Mesendoderm (in vitro differentiated cells): Measurements from ENCODE around the gene PSMC6.
A peak's percentile ranks its signal among the peaks of the same experiment; 100 is the strongest.
"Not testable (repeated sequence)": the region's sequence is repeated elsewhere in the genome, so short reads cannot be mapped to it uniquely, and the experiment has no call there.

Experiments
- DNase-seq: peaks from one replicate; pipeline ENCODE4 v3.0.0; 2013
- H2AK5ac ChIP-seq: 2 replicates; pipeline ENCODE4 v1.6.1; 2013; ENCODE audit warnings: low read length, inconsistent platforms
- H2BK120ac ChIP-seq: 2 replicates; pipeline ENCODE4 v1.6.1; 2013; ENCODE audit warnings: low read depth, mild to moderate bottlenecking, low read length, moderate library complexity, mixed read lengths
- H2BK15ac ChIP-seq: replicated peaks from 2 replicates; pipeline ENCODE4 v1.6.1; 2013; ENCODE audit warnings: low read depth, mild to moderate bottlenecking, moderate library complexity
- H2BK5ac ChIP-seq: 2 replicates; pipeline ENCODE4 v1.6.1; 2013; ENCODE audit warnings: low read length, inconsistent platforms
- H3K18ac ChIP-seq: 2 replicates; pipeline ENCODE4 v1.6.1; 2013; ENCODE audit warnings: mild to moderate bottlenecking, low read length, mixed read lengths
- H3K23ac ChIP-seq: one replicate; pipeline ENCODE4 v1.6.1; 2013; ENCODE audit warnings: low read length
- H3K27ac ChIP-seq: 2 replicates; pipeline ENCODE4 v1.5.1; 2013; ENCODE audit warnings: low read depth, mild to moderate bottlenecking, inconsistent platforms, low read length, moderate library complexity
- H3K27me3 ChIP-seq: 2 replicates; pipeline ENCODE4 v1.6.1; 2013; ENCODE audit warnings: low read length, control low read depth, mild to moderate bottlenecking, inconsistent platforms; ENCODE audit not compliant: insufficient read depth, poor library complexity
- H3K36me3 ChIP-seq: 2 replicates; pipeline ENCODE4 v1.6.1; 2013; ENCODE audit warnings: low read length, inconsistent platforms; ENCODE audit not compliant: control insufficient read depth, insufficient read depth
- H3K4ac ChIP-seq: one replicate; pipeline ENCODE4 v1.6.1; 2013; ENCODE audit warnings: low read depth, mild to moderate bottlenecking, low read length, moderate library complexity
- H3K4me1 ChIP-seq: 2 replicates; pipeline ENCODE4 v1.6.1; 2013; ENCODE audit warnings: low read depth, low read length, inconsistent platforms; ENCODE audit not compliant: control insufficient read depth
- H3K4me2 ChIP-seq: 2 replicates; pipeline ENCODE4 v1.6.1; 2013; ENCODE audit warnings: low read length
- H3K4me3 ChIP-seq: 2 replicates; pipeline ENCODE4 v1.5.1; 2013; ENCODE audit warnings: mild to moderate bottlenecking, low read length
- H3K56ac ChIP-seq: one replicate; pipeline ENCODE4 v1.6.1; 2013; ENCODE audit warnings: low read length
- H3K79me1 ChIP-seq: 2 replicates; pipeline ENCODE4 v1.6.1; 2013; ENCODE audit warnings: low read length, inconsistent platforms
- H3K79me2 ChIP-seq: 2 replicates; pipeline ENCODE4 v1.6.1; 2013; ENCODE audit warnings: mild to moderate bottlenecking, low read length; ENCODE audit not compliant: control insufficient read depth, insufficient read depth
- H3K9ac ChIP-seq: 2 replicates; pipeline ENCODE4 v1.6.1; 2013; ENCODE audit warnings: low read length, inconsistent platforms
- H4K5ac ChIP-seq: one replicate; pipeline ENCODE4 v1.6.1; 2013; ENCODE audit warnings: low read length
- H4K8ac ChIP-seq: one replicate; pipeline ENCODE4 v1.6.1; 2013; ENCODE audit warnings: low read depth, mild to moderate bottlenecking, control low read depth, low read length, moderate library complexity
- WGBS: extraction: QIAGEN DNeasy Blood & Tissue Kit; methylation state at CpG from one replicate; pipeline ENCODE4 v1.1.7; 2013; ENCODE audit warnings: low lambda C conversion rate, missing lambda C conversion rate; ENCODE audit not compliant: insufficient coverage; ENCODE audit errors: extremely low coverage; 5-methylcytosine and 5-hydroxymethylcytosine counted together

The PSMC6 gene

GRCh38 chr14:52723514-52724359 is 16.7 kb downstream of the PSMC6 start:
- Histone ChIP-seq H2BK5ac (no peak overlapping the region), H4K8ac (no peak overlapping the region), H3K23ac (no peak overlapping the region), H3K79me1 (no peaks in the 10 kb centered on the region), H3K4me3 (no peak overlapping the region), H3K27me3 (no peaks in the 10 kb centered on the region), H3K4me1 (no peaks in the 10 kb centered on the region), H3K56ac (no peak overlapping the region), H3K4me2 (no peak overlapping the region), H3K18ac (no peak overlapping the region), H3K27ac (no peak overlapping the region), H3K36me3 (peaks cover 6% of the 10 kb centered on the region), H3K9ac (no peak overlapping the region), H2BK15ac (no peak overlapping the region), H4K5ac (no peak overlapping the region), H2BK120ac (no peak overlapping the region), H2AK5ac (no peak overlapping the region), H3K4ac (no peak overlapping the region), H3K79me2 (no peaks in the 10 kb centered on the region)
- no peak for DNase-seq
- WGBS: no CpG with 5 or more reads among the region's 4 CpGs

- Histone ChIP-seq H3K27me3 (no peaks in the 10 kb centered on the region), H3K4me3 (no peak overlapping the region), H3K9ac (no peak overlapping the region), H3K18ac (no peak overlapping the region), H3K56ac (no peak overlapping the region), H2BK15ac (no peak overlapping the region), H3K23ac (no peak overlapping the region), H3K79me1 (no peaks in the 10 kb centered on the region), H3K4ac (no peak overlapping the region), H3K4me1 (no peaks in the 10 kb centered on the region), H4K8ac (no peak overlapping the region), H4K5ac (no peak overlapping the region), H3K27ac (no peak overlapping the region), H2BK120ac (no peak overlapping the region), H2AK5ac (no peak overlapping the region), H3K36me3 (peaks cover 6% of the 10 kb centered on the region), H3K4me2 (no peak overlapping the region), H3K79me2 (no peaks in the 10 kb centered on the region), H2BK5ac (no peak overlapping the region)
- peak; percentile 53 for DNase-seq
These were observed 17.3 kb downstream of the PSMC6 start for GRCh38 chr14:52724360-52724644.

- not testable (repeated sequence) for H3K79me1 ChIP-seq, H3K23ac ChIP-seq, H3K27ac ChIP-seq, H2BK120ac ChIP-seq, H4K8ac ChIP-seq, H2AK5ac ChIP-seq, H3K4me1 ChIP-seq, H4K5ac ChIP-seq, H2BK5ac ChIP-seq, H3K4me2 ChIP-seq, H3K4ac ChIP-seq, H3K56ac ChIP-seq, DNase-seq, H3K18ac ChIP-seq, H3K27me3 ChIP-seq, H3K4me3 ChIP-seq, H2BK15ac ChIP-seq, H3K9ac ChIP-seq, H3K36me3 ChIP-seq
- WGBS: no CpG with 5 or more reads among the region's 2 CpGs
- H3K79me2 ChIP-seq: peaks cover 17% of the 10 kb centered on the region
These were observed 20.5 kb downstream of the PSMC6 start for GRCh38 chr14:52727509-52727908.

- H4K5ac ChIP-seq, H2BK120ac ChIP-seq, H2BK5ac ChIP-seq, H3K79me1 ChIP-seq, H3K4me3 ChIP-seq, H3K36me3 ChIP-seq, H3K4ac ChIP-seq, H2BK15ac ChIP-seq, H3K23ac ChIP-seq, H3K4me1 ChIP-seq, H3K18ac ChIP-seq, DNase-seq, H3K56ac ChIP-seq, H3K9ac ChIP-seq, H4K8ac ChIP-seq, H3K27ac ChIP-seq, H3K27me3 ChIP-seq, H3K4me2 ChIP-seq, H2AK5ac ChIP-seq: not testable (repeated sequence)
- WGBS: no CpG with 5 or more reads among the region's 15 CpGs
- H3K79me2 ChIP-seq: peaks cover 17% of the 10 kb centered on the region
These were observed 22.0 kb downstream of the PSMC6 start for GRCh38 chr14:52729035-52729434.

- Histone ChIP-seq H3K27ac (no peak overlapping the region), H4K5ac (no peak overlapping the region), H3K79me1 (peaks cover 2% of the 10 kb centered on the region), H2BK120ac (no peak overlapping the region), H3K9ac (no peak overlapping the region), H3K4me2 (no peak overlapping the region), H3K4ac (no peak overlapping the region), H3K56ac (no peak overlapping the region), H3K36me3 (no peaks in the 10 kb centered on the region), H3K4me1 (no peaks in the 10 kb centered on the region), H3K27me3 (no peaks in the 10 kb centered on the region), H4K8ac (no peak overlapping the region), H2AK5ac (no peak overlapping the region), H3K18ac (no peak overlapping the region), H2BK15ac (no peak overlapping the region), H3K4me3 (no peak overlapping the region), H3K23ac (no peak overlapping the region), H3K79me2 (peaks cover 17% of the 10 kb centered on the region), H2BK5ac (no peak overlapping the region)
- no peak for DNase-seq
- no CpG with 5 or more reads among the region's 8 CpGs for WGBS
These were observed 22.6 kb downstream of the PSMC6 start for GRCh38 chr14:52729585-52729924.
